SIG-M5 treated with dmso at 0.1 percent for 504 hours (cell line): ENCODE measurements around the gene ANKRD35.
A peak's percentile ranks its signal among the peaks of the same experiment; 100 is the strongest.

Experiments
- DNase-seq: peaks from one replicate; lab custom pipeline; 2025; ENCODE audit not compliant: unreplicated experiment; lab: John Stamatoyannopoulos, UW

The ANKRD35 gene

DNA sequence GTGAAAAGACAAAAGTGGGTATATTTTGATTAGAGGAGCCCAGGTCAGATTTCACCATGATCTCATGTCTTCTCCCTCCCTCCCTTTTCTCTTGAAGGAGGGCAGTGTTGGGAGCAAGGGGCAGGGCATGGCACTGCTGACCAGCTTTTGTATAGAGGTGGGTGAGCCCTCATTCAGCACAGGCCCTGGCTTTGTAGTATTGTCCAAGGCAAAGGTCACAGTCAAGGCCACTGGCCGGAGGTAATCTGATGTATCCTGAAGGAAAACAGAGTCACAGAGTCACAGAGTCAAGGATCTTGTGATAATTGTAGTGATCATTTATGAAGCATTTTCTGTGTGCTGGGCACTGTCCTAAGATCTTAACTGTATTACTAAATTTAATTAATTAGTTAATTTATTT is 12.3 kb upstream of the ANKRD35 start:
- no peak for DNase-seq

DNA sequence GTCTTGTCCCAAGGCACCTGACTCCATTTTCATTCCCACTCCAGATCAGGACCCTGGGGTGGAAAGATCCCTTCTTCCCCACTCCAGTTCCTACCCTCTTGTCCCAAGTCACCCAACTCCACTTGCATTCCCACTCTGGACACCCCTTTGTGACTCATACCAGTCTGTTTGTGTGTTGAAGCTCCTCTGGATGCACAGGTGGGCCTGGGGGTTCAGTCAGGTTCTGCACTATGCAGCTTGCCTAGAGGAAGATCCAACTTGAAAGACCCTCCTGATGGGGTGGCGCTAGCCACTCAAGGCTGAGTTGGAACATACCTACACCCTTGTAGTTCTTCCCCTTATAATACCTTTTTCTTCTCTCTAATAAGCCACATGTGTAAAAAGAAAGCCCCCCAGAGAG is 9.8 kb upstream of the ANKRD35 start:
- no peak for DNase-seq

DNA sequence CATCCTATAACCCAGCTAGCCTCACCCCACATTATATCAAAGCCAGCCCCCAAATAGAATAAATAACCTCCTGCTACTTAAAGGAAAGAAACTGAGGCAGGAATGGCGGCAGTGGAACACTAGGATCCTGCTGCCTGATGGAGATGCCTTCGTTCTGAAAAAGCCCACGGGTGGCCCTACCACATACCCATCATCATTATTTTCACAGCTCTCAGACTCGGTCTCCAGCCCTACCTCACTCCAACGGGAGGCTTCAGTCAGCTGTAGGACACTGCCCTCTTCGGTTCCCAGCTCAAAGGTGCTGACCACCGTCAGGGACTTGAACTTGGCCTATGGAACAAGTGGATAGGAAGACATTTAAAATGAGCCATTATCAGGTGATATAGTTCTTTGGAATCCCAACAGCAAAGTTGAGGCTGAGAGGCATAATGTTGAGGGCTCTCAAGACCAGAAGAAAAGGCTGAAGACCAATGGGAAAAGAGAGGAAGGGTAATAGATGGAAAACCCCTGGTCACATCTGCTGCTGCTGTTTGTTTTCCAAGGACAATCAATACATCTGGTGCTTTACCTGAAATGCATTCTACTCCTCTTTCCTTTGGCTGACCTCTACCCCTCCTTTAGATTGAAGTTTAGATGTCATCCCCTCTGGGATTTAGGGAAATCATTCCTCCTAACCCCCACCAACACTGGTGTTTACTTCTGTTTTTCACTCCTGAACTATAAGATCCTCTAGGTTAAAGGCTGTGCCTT is 7.8 kb upstream of the ANKRD35 start:
- no peak for DNase-seq

DNA sequence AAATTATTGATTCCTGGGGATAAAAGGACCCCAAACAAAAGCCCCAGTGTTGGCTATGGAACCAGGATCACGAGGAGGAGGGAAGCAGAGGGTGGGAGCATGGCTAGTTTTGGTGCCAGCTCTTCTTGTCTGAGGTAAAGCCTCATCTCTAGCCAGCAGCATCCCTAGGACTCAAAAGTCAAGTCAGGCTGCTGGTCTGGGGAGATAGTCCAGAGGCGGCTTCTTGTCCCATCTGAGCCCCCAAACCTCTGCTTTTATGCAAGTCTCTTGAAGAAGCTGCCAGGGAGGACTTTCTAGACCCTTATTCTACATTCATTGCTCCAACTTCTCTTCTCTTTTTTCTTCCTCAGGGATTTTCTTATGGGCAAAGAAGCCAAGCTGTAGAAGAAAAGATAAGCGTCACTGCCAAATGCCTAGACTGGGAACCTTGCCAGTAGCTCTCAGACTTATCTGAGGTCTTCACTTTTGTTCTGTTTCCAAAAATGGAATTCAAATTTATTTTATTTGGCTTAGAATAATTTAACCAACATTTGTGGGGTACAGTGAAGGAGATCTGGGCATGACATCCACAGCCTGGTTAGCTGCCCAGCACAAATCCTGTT is 6.9 kb upstream of the ANKRD35 start:
- DNase-seq, result no peak

- DNase-seq, result peak; percentile 90
These were observed 6.2 kb upstream of the ANKRD35 start for GRCh38 chr1:145891587-145892485.

- no peak for DNase-seq
These were observed 5.5 kb upstream of the ANKRD35 start for GRCh38 chr1:145891143-145891542.

GRCh38 chr1:145889722-145890121 is 4.1 kb upstream of the ANKRD35 start:
- peak; percentile 25 for DNase-seq

GRCh38 chr1:145887631-145888030 is 2.0 kb upstream of the ANKRD35 start:
- no peak for DNase-seq

- DNase-seq, result no peak
These were observed 1.1 kb upstream of the ANKRD35 start for GRCh38 chr1:145886816-145887215.

DNA sequence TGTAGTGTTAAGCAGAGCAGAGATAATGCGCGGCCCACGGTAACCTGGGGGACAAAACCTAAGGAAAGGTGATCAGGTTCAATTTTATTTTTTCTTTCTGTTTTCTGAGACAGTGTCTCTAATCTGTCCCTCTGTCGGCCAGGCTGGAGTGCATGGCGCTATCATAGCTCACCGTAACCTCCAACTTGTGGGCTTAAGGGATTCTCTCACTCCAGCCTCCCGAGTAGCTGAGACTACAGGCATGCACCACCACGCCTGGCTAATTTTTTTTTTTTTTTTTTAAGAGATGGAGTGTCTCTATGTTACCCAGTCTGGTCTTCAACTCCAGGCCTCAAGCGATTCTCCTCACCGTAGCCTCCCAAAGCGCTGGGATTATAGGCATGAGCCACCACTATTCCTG is 724 bp upstream of the ANKRD35 start:
- DNase-seq, result no peak

DNA sequence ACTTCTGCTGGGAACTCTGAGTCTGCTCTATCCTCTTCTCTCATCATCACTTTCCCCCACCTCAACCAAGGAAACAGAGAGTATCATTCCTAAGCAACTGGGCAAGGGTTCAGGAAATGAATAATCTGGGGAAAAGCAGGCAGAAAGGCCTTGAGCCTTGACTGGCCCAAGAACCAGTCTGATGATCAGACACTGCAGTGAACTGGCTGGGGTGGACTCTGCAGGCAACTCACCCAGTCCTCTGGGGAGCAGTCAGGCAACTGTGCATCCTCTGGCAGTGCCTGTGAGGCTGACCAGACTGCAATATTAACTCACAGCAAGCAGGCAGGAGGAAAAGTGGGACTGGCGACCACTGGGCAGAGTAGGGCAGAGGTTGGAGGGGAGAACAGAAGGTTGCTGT is 991 bp downstream of the ANKRD35 start:
- DNase-seq, result no peak

DNA sequence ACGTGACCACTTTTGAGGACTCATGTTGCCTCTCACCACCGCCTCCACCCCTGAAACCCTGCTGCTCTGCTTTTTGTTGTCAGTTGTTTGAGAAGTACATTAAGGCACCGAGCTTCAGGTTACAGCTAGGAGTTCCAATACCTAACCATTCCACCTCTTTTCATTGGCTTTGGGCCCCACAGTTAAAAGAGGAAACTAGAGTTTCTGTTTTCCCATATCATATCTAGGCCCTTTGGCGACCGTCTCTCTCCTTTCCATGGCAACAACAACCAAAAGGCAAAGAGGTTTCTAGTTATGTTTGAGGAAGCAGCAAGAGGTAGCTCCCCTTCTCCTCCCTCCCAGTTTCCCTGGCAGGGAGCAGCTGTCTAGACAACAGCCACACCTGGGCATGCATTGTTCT is 5.9 kb downstream of the ANKRD35 start:
- peak; percentile 59 for DNase-seq

GRCh38 chr1:145878724-145879123 is 6.9 kb downstream of the ANKRD35 start:
- peak; percentile 34 for DNase-seq

DNA sequence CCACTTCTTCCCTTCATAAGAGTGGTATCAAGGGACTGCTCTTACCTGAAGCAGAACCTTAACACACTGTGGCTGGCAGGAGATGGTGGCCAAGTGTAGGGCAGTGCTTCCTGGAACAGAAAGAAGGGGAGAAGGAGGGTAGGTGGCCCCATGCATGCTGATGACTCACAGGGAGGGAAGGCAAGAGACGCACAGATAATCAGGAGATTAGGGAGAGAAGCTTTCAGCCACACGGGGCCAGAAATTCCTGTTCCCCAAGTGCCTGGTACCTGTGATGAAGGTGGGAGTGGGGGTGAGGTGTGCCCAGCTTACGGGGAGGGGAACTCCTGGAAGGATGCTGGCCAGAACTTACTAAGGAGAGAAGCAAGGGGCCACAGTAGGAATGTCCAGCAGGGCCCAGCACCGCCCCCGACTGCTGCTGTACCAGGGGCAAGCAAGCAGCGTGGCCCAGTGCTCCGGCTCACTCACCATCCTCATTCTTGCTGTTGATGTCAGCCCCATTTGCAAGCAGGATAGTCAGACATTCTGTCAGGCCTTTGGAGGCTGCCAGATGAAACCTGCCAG is 7.7 kb downstream of the ANKRD35 start:
- peak; percentile 52 for DNase-seq

DNA sequence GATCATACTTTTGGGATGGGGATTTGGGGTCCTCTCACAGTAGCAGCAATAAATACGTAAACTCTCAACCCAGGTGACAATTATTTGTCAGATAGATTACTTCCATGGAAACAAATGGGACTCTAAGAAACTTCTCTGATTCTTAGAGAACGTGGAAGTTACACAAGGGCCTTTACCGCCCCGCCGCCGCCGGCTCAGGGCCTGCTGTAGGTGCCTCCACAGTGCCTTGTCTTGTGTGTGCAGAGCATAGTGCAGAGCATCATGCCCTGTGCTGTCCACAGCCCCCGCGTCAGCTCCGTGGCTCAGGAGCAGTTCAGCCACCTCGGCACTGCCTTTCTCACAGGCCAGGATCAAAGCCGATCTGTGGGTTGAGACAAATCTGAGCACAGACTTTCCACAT is 11.0 kb downstream of the ANKRD35 start:
- no peak for DNase-seq

DNA sequence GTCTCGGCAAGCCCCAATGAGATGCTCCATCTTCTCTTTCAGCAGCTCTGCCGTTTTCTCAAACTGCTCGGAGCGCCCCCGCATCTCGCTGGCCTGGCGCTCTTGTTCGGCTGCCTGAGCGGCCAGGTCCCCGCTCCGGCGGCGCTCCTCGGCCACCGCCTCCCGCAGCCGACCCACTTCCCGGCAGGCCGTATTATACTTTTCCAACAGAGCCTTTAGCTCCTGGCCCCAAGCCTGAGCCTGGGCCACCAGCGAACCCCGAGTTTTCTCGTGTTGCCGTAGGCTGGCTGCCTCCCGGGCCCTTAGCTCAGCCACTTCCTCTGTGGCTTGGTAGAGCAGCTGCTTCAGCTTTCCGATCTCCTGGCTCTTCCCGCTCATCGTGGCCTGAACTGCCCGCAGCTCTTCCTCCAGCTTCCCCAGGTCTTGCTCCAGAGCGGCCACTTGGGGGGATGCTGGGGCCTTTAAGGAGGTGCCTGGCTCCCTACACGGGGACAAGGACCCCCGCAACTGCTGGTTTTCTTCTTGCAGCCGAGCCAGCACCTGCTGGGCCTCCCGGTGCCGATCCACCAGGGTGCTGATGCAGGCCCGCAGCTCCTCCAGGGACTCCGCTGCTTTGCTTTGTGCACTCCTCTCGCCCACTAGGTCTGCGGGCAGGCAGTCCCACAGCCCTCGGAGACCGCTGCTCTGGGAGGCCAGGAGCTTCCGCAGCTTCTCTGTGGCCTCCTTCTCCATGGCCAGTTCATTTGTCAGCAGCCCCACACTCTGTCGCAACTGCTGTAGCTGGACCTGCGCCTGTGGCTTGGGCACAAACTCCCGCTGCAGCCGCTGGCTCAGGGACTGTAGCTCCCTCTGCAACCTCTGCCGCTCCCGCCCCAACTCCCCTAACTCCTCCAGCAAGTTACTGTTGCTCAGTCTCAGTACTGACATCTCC is 13.4 kb downstream of the ANKRD35 start:
- no peak for DNase-seq

- DNase-seq, result no peak
These were observed 17.4 kb downstream of the ANKRD35 start for GRCh38 chr1:145868232-145868631.

GRCh38 chr1:145863282-145864018 is 22.2 kb downstream of the ANKRD35 start:
- no peak for DNase-seq

- peak; percentile 92 for DNase-seq
These were observed 26.1 kb downstream of the ANKRD35 start for GRCh38 chr1:145859491-145860023.
